ENCODE results near the gene ZDHHC14.
A peak's percentile ranks its signal among the peaks of the same experiment; 100 is the strongest.

The ZDHHC14 gene

GRCh38 chr6:157468574-157468973 is 87.6 kb downstream of the ZDHHC14 start:
- no peaks in the 10 kb centered on the region for H3K27me3 ChIP-seq (ENCODE audit: insufficient read depth, poor library complexity, severe bottlenecking)
- no peak overlapping the region for H3K4me3 ChIP-seq (replicated peaks; ENCODE audit: insufficient read depth, low read length)
- no peak for DNase-seq (ENCODE audit: low read depth in 1 of 2, low spot score in 1 of 2)
- no peak overlapping the region for H3K27ac ChIP-seq (replicated peaks)
- TF ChIP-seq GABPA (IDR thresholded peaks at IDR 0.05; ENCODE audit: low read depth) = no peak
- no peak for TF ChIP-seq SPI1 (IDR thresholded peaks at IDR 0.05; ENCODE audit: borderline replicate concordance, low read depth)
- TF ChIP-seq POLR2AphosphoS5 (IDR thresholded peaks at IDR 0.05; ENCODE audit: low read depth) = no peak
- TF ChIP-seq CTCF (IDR thresholded peaks at IDR 0.05; ENCODE audit: insufficient read depth, low read length) = no peak
- no peak for TF ChIP-seq REST (IDR thresholded peaks at IDR 0.05; ENCODE audit: insufficient replicate concordance, low read depth)

GRCh38 chr6:157469378-157469777 is 88.4 kb downstream of the ZDHHC14 start:
- Histone ChIP-seq H3K27me3 (ENCODE audit: insufficient read depth, poor library complexity, severe bottlenecking) (no peaks in the 10 kb centered on the region), H3K4me3 (replicated peaks; ENCODE audit: insufficient read depth, low read length) (no peak overlapping the region), H3K27ac (replicated peaks) (no peak overlapping the region)
- DNase-seq (ENCODE audit: low read depth in 1 of 2, low spot score in 1 of 2) = peak in 1 of 2 experiments; percentile 31
- TF ChIP-seq POLR2AphosphoS5 (IDR thresholded peaks at IDR 0.05; ENCODE audit: low read depth) (no peak), REST (IDR thresholded peaks at IDR 0.05; ENCODE audit: insufficient replicate concordance, low read depth) (no peak), CTCF (IDR thresholded peaks at IDR 0.05; ENCODE audit: insufficient read depth, low read length) (no peak), SPI1 (IDR thresholded peaks at IDR 0.05; ENCODE audit: borderline replicate concordance, low read depth) (no peak)

- TF ChIP-seq CTCF (IDR thresholded peaks at IDR 0.05; ENCODE audit: insufficient read depth, low read length) (no peak), POLR2AphosphoS5 (IDR thresholded peaks at IDR 0.05; ENCODE audit: low read depth) (no peak), REST (IDR thresholded peaks at IDR 0.05; ENCODE audit: insufficient replicate concordance, low read depth) (no peak), SPI1 (IDR thresholded peaks at IDR 0.05; ENCODE audit: borderline replicate concordance, low read depth) (no peak), GABPA (IDR thresholded peaks at IDR 0.05; ENCODE audit: low read depth) (no peak)
- H3K27me3 ChIP-seq (ENCODE audit: insufficient read depth, poor library complexity, severe bottlenecking) = no peaks in the 10 kb centered on the region
- H3K27ac ChIP-seq (replicated peaks) = no peak overlapping the region
- no peak for DNase-seq (ENCODE audit: low read depth in 1 of 2, low spot score in 1 of 2)
- no peak overlapping the region for H3K4me3 ChIP-seq (replicated peaks; ENCODE audit: insufficient read depth, low read length)
These were observed 90.2 kb downstream of the ZDHHC14 start for GRCh38 chr6:157471077-157471686.
